Activated effector memory CD4-positive, alpha-beta T cell treated with Interleukin-2 at 50 U/mL for 16 hours (primary cell): Measurements from ENCODE around the gene GPR119.
"Not testable (repeated sequence)": the region's sequence is repeated elsewhere in the genome, so short reads cannot be mapped to it uniquely, and the experiment has no call there.

Experiments used
- DNase-seq: peaks from one replicate; pipeline ENCODE4 v3.0.0-alpha.2; 2020

The GPR119 gene

DNA sequence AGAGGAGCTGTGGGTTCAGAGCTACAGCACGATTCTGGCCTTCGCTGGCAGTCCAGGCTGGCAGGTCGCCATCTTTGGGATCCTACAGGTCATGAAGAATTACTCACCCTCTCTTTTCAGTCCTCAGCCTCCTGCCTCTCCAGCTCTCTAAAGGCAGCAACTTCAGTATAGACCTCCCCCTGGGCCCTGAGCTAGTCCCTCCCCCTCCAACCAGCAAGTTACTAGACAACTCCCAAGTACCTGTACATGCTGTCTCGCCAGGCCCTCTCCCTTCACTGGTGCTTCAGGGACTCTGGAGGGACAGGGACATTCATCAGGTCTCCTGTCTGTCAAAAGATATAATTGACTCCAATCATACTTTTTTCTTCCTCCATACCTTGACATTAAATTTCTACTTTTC is at the start of gene GPR119:
GPR119 (minus strand) TSS at position 155 of the 400 bp plus-strand sequence. CDS start 227 bp downstream, outside the sequence.
- DNase-seq, result no peak

DNA sequence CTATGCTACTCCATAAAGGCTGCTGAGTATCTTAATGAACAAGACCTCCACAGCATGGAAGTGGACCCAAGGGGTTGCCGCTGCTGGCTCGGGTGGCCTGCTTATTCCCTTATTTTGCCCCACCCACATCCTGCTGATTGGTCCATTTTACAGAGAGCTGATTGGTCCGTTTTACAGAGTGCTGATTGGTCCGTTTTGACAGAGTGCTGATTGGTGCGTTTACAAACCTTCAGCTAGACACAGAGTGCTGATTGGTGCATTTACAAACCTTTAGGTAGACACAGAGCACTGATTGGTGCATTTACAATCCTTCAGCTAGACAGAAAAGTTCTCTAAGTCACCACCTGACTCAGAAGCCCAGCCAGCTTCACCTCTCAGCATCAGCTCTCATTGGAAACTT is 43.8 kb upstream of the GPR119 start:
- not testable (repeated sequence) for DNase-seq

- DNase-seq, result no peak
Measured at GRCh38 chrX:130426531-130426930, 41.1 kb upstream of the GPR119 start.

- no peak for DNase-seq
Measured at GRCh38 chrX:130419263-130419662, 33.8 kb upstream of the GPR119 start.

DNA sequence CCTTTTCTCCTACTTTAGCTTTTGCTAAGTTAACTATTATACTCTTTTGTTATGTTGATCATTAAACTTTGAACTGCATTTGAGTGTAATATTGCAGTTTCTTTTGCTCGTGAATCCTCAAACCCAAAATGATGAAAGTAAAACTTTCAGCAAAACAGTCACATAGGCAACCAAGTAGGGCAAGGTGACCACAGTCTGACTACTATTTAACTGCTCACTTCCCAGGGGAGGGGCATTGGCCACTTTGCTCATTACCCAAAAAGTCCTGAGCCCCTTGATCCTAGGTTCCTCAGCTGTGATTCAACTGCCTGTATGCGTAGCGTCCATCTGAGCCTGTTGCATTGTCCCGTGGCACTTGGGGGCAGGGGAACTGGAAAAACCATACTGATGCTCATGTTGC is 33.3 kb upstream of the GPR119 start:
- DNase-seq, result no peak

- no peak for DNase-seq
Measured at GRCh38 chrX:130418066-130418465, 32.6 kb upstream of the GPR119 start.

DNA sequence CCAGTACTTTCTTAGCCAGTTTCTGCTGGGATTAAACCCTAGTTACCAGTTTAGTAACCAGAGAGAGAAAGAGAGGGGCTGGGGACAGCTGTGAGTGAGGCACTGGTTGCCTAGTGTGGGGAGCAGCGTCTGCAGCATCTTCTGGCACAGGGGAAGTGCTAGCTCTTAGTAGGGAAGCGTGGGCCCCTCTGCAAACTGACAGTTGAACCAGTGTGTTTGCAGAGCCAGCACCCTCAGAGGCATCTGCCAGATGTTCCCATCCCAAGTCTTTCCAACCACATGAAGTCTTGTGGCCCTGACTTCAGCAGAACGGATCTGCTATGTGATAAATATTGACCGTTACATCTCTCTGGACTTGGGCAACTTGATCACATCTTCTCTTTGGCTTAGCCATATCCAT is 31.3 kb upstream of the GPR119 start:
- no peak for DNase-seq

DNA sequence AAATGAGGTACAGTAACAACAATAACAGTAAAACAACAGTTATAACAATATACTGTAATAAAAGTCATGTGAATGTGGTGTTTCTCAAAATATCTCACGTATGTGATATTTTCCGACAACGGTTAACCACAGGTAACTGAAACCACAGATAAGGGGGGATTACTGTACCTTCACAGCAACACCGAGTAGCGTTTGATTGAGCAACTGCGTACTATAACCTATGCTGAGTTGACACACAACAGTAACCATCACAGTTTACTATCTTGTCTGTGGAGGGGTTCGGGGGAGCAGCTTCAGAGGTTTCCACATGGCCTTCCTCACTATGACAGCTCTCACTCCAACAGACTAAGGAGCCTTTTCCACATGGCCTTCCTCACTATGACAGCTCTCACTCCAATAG is 29.7 kb upstream of the GPR119 start:
- no peak for DNase-seq

- no peak for DNase-seq
Measured at GRCh38 chrX:130414800-130415199, 29.3 kb upstream of the GPR119 start.

GRCh38 chrX:130413415-130413814 is 27.9 kb upstream of the GPR119 start:
- no peak for DNase-seq

DNA sequence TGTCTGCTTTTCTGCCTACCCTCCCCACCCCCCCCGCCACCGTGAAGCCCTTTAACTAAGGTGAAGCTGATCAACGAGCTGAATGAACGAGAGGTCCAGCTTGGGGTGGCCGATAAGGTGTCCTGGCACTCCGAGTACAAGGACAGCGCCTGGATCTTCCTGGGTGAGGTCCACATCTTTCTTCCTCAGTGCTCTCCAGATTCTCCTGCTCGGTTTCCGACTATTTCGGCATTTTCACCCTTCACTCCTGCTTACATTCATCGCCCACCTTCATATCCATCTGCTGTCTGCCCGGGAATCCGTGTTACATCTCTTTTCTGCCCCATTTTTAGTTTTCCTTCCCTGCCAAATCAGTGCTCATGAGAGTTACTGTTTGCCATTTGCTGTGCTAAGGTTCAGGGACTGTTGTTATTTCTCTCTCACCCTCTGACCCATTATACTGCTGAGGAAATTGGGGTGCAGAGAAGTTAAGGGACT is 16.8 kb upstream of the GPR119 start:
- no peak for DNase-seq

DNA sequence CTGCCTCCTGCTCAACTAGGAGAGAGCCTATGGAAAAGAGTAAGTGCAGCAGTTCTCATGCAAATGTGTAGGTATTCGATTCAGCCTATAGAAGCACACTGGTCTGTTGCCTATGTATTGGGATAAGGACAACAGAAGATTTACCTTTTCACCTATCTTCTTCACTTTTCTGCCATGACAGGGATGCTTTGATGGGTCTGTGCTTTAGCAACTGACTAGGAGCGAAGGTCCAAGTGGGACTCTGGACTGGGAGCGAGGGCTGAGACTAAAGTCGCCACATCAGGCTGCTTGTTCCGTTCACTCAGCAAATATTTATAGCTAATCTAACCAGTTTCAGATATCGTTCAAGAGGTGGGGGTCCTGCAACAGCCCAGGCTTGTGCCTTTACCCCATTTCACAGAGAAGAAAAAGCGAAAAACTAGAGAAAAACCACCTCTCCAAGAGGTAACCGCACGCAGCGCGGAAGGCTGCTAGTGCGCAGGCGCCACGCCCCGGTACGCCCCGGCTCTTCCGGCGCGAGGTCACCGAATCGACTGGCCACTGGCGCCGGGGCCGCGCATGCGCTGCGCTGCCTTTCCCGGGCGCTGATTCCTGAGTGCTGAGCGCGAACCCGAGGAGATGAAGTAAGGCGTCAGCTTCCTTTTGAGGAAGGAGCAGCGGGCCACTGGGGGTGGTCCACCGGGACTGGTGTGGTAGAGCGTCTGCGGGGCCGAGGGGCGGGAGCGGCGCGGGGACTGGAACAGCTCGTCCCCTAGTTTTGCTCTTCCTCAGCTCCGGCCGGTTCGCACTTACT is 16.1 kb upstream of the GPR119 start, which contains the start of gene RBMX2:
RBMX2 (plus strand) TSS at position 573 of the 793 bp plus-strand sequence; CDS start at position 619, 46 bp downstream.
- DNase-seq, result peak; percentile 60

DNA sequence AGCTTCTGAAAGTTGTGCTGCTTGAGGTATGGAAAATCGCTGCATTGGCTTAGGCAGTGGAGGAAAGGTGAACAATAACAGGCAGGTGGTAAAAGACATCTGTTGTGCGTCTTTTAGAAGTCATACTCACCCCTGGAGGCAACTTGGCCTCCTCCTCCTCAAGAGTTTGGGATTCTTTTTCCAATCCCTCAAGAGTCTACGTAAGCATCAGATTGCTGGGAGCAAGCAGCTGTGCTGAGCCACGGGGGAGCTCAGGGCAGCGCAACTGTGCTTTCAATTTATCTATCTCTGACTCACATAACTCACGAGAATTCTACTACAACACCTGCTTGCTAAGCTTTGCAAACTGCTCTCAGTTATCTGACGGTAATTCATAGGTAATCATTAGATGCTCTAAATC is 9.9 kb upstream of the GPR119 start:
- DNase-seq, result no peak

- DNase-seq, result no peak
Measured at GRCh38 chrX:130393451-130394074, 8.1 kb upstream of the GPR119 start.

DNA sequence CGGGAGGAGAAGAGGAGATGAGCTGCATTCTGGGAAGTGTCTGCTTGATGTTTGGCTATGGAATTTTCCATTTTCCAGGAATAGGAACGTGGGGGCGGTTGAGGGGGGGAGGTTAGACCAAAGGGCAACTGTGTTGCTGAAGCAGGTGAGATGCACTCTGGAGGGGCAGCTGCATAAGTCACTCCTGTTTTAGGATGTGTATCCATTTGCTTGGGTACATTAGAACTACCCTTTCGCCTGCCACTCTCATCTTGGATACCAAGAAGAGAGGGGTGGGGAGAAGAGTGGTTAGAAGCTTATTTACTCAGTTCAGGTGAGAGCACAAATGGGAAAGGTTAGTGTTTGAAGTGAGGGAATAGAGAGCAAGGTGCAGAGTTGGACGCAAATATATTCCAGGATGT is 934 bp upstream of the GPR119 start:
- no peak for DNase-seq

DNA sequence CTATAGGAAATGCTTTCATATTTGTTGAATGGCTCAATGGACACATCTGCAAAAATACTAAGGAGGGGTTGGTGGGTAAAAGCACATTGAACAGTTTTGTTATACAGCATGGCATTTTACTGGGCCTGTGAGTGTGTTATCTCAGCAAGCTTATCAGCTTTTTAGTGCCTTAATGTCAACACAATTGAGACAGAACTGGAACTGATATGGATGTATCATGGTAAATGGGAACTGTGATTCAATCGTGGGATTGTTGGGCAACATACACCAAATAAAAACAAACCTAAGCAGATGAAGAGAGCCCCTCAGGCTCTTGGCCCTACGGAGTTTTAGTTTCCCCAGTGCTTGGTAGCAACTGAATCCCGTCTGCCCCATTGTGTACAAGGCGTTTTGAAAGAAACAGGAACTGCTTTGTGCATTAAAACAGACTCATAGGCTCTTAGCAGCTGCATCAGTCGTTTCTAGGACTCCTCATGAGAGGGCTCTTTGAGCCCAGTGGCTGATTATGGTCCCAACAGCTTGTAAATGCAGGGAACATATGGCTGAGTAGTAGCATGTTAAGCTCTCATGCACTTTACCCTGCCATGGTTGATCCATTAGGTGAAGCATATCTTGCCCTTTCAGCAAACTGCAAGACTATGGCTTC is 7.3 kb downstream of the GPR119 start:
- no peak for DNase-seq

DNA sequence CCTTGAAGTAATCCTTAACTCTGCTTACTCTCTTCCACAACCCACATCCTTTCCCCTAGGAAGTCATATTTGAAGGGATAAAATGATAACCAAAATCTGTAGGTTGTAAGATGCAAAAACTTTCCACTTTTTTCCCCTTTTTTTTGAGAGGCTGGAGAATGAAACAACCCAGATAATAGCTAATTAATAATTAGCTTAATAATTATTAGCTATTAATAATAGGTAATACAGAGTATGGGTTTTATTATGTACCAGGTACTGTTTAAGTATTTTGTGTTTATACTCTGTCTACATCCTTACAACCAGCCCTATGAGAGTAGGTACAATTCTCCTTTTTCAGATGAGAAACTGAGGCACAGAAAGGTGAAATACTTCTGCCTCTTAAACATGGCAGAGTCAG is 9.4 kb downstream of the GPR119 start:
- no peak for DNase-seq

DNA sequence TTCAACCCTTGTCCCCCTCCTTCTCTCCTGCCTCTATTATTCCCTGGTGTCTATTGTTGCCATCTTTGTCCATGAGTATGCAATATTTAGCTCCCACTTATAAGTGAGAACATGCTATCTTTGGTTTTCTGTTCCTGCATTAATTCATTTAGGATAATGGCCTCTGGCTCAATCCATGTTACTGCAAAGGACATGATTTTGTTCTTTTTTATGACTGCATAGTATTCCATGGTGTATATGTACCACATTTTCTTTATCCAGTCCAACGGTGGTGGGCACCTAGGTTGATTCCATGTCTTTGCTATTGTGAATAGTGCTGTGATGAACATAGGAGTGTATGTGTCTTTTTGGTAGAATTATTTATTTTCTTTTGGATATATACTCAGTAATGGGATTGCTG is 33.4 kb downstream of the GPR119 start:
- DNase-seq, result not testable (repeated sequence)

GRCh38 chrX:130351567-130351966 is 33.9 kb downstream of the GPR119 start:
- DNase-seq, result no peak

DNA sequence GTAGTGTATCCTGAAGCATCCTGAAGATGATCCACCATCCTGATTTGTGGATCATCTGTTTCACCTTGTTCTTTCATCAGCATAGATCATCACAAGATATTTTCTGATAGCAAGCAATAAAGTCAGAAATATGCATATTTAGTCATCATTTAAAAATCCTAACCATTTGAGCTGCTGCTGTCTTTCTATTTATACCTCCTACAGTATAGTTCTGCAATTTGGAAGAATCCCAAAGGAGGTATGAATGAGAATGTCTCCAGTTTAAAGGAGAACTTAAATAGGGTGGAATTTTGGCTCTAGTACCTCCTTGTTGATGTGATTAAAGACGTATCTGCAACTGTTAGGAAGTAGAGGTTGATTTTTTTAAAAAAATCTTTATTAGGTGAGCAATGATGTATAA is 38.2 kb downstream of the GPR119 start:
- no peak for DNase-seq

DNA sequence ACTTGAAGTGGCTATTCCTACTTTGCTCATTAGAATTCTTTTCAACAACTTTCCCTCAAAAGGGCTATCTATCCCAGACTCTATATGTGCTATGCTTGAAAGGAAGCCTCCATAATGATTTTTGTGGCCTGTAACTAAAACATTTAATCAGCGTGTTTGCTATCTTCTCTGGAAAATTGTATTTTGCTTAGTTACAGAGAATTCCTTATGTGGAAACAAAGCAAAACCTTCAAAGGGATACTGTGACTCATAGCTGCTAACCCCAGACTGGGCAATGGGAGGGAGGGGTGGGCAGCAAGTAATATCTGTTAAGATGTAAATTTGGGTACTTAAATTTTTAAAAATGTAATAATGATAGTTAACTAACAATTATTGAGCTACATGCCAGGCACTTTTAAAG is 42.1 kb downstream of the GPR119 start:
- no peak for DNase-seq

DNA sequence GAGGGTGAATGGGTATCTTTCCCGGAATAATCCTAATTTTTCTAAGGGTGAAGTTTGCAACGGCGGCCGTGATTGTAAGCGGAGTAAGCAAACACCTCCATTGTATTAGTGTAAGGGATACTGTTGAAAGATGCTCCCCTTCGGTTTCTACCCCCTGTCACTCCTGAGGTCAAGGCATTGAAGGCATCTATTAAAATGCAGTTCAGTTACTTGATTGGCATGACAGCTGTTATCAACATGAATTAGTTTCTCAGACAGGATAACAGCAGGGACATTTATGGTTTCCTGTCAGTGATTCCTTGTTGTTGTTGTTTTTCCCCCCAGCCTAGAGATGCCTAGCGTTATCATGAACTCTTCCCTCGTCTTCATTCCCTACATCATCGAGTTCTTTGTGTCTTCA is 45.2 kb downstream of the GPR119 start:
- DNase-seq, result no peak

GRCh38 chrX:130339408-130340222 is 45.9 kb downstream of the GPR119 start, which contains the start of gene SLC25A14:
Gene SLC25A14, plus strand, starts transcription at chrX:130339919. Its CDS starts 360 bp downstream, at chrX:130340279.
- peak; percentile 55 for DNase-seq
